Esophagus muscularis mucosa (tissue), 4 donors: Measurements from ENCODE around the gene RANBP6.

Experiments
- CTCF ChIP-seq, 3 experiments: fragments of 200-600 bp in 2 of 3; fragments of 450-650 bp in 1 of 3; sonication (generic) in 2 of 3; IDR thresholded peaks; one replicate each; pipeline ENCODE4 v1.5.1; 2017 to 2019; ENCODE audit warnings: antibody characterized with exemption in 3 of 3, mild to moderate bottlenecking in 2 of 3, moderate library complexity in 1 of 3
- EP300 ChIP-seq: sonication (generic); formaldehyde crosslinking; IDR thresholded peaks from one replicate; pipeline ENCODE4 v1.6.1; 2017; ENCODE audit warnings: antibody characterized with exemption
- POLR2A ChIP-seq: fragments of 450-650 bp; IDR thresholded peaks from one replicate; pipeline ENCODE4 v1.6.1; 2017; ENCODE audit warnings: antibody characterized with exemption, moderate library complexity, mild to moderate bottlenecking, low read depth
- POLR2AphosphoS5 ChIP-seq, 2 donors: sonication (generic); formaldehyde crosslinking; IDR thresholded peaks; one replicate each; pipeline ENCODE4 v1.6.1; 2017; ENCODE audit warnings: antibody characterized with exemption in 2 of 2

- TF ChIP-seq EP300 (no peak), POLR2A (no peak), POLR2AphosphoS5 (IDR thresholded peaks at IDR 0.05) (no peak), CTCF (IDR thresholded peaks at IDR 0.05) (no peak)
Observed at GRCh38 chr9:5971740-5972139, 43.7 kb downstream of the RANBP6 start.
